SIG-M5 treated with dmso at 0.1 percent for 504 hours (cell line): ENCODE measurements around the gene ANKRD29.
"Not testable (repeated sequence)": the region's sequence is repeated elsewhere in the genome, so short reads cannot be mapped to it uniquely, and the experiment has no call there.

ENCODE experiments used
- DNase-seq: peaks from one replicate; lab custom pipeline; 2025; ENCODE audit not compliant: unreplicated experiment; lab: John Stamatoyannopoulos, UW

The ANKRD29 gene

GRCh38 chr18:23584019-23584983, 78.4 kb downstream of the ANKRD29 start:
- peak; percentile 11 for DNase-seq

- DNase-seq = no peak
These were observed 79.4 kb downstream of the ANKRD29 start for GRCh38 chr18:23583071-23583865.

- DNase-seq = no peak
These were observed 81.9 kb downstream of the ANKRD29 start for GRCh38 chr18:23580677-23581367.

GRCh38 chr18:23578891-23579653, 83.6 kb downstream of the ANKRD29 start:
- DNase-seq = peak; percentile 62

- DNase-seq = no peak
These were observed 84.5 kb downstream of the ANKRD29 start for GRCh38 chr18:23578067-23578701.

DNA sequence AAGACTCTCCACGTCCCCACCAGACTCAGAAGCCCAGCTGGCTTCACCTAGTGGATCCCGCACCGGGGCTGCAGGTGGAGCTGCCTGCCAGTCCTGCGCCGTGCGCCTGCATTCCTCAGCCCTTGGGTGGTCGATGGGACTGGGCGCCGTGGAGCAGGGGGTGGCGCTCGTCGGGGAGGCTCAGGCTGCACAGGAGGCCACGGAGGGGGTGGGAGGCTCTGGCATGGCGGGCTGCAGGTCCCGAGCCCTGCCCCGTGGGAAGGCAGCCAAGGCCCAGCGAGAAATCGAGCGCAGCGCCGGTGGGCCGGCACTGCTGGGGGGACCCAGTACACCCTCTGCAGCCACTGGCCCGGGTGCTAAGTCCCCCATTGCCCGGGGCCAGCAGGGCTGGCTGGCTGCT, 85.2 kb downstream of the ANKRD29 start:
- DNase-seq = not testable (repeated sequence)

- DNase-seq = no peak
These were observed 87.4 kb downstream of the ANKRD29 start for GRCh38 chr18:23575309-23575651.

GRCh38 chr18:23574611-23575308, 88.0 kb downstream of the ANKRD29 start:
- no peak for DNase-seq

DNA sequence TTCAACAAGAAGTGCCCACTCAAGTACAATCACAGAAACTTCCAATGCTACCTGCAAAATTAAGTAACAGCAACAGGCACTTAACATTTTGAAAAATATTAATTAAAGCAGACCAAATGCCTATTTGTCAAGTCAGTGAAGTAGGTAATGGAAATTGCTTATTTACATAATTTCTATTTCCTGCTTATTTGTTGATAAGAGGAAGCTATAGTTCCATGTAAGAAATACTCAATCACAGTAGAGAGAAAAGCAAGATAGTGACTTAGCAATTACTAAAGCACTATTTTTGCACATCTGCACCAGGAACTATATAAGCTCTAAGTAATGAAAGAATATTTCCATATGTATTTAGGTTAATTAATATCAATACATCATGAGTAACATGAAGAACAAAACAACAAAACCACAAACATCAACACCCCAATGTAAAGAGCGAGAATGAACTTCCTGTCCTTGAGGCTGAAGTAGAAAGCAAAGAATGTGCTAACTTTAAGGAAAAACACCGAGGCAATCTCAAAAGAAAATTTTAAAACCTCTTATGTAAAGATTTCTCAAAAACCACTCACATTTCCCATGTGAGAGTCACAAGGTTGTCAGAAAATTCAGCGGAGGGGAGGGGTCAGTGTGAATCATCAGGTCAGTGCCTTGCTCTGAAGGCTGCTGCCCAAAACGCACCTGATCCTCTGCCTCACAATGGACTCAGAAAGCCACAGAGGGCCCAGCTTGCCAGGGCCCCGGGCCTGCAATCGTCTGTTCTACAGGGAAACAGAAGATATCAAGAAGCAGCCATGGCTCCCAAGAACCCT, 88.9 kb downstream of the ANKRD29 start:
- no peak for DNase-seq

- DNase-seq = no peak
These were observed 89.7 kb downstream of the ANKRD29 start for GRCh38 chr18:23573020-23573419.

DNA sequence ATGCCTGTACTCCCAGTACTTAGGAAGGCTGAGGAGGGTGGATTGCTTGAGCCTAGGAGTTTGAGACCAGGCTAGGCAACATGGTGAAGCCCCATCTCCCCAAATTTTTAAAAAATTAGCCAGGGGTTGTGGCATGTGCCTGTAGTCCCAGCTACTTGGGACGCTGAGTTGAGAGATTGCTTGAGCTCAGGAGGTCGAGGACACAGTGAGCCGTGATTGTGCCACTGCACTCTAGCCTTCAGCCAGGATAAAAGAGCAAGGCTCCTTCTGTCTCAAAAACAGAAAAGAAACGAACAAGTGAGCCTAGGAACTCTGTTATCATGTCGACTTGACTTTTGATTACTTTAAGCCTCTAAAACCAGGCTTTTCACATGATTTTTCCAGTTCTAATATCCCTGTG, 90.1 kb downstream of the ANKRD29 start:
- DNase-seq = no peak

GRCh38 chr18:23572012-23572411, 90.7 kb downstream of the ANKRD29 start:
- no peak for DNase-seq

GRCh38 chr18:23570912-23571504, 91.7 kb downstream of the ANKRD29 start:
- DNase-seq = no peak

- DNase-seq = no peak
These were observed 93.2 kb downstream of the ANKRD29 start for GRCh38 chr18:23569299-23570063.

- DNase-seq = no peak
These were observed 94.2 kb downstream of the ANKRD29 start for GRCh38 chr18:23568281-23569138.

- no peak for DNase-seq
These were observed 95.0 kb downstream of the ANKRD29 start for GRCh38 chr18:23567671-23568070.
